HEK293 (cell line): ENCODE results near the gene ALPG.
"Not testable (repeated sequence)": the region's sequence is repeated elsewhere in the genome, so short reads cannot be mapped to it uniquely, and the experiment has no call there.

Experiments used
- SALL2 ChIP-seq: fragments of 450-650 bp; formaldehyde crosslinking; IDR thresholded peaks from 2 replicates; pipeline ENCODE4 v1.5.0; 2017; ENCODE audit warnings: missing biosample characterization, mild to moderate bottlenecking, missing genetic modification characterization, borderline replicate concordance
- SETDB1 ChIP-seq: IDR thresholded peaks from one replicate; pipeline ENCODE4 v1.6.1; 2017; ENCODE audit warnings: mild to moderate bottlenecking, low read length, moderate library complexity, mixed read lengths; ENCODE audit not compliant: insufficient read length
- ZNF169 ChIP-seq: fragments of 450-650 bp; formaldehyde crosslinking; IDR thresholded peaks from 2 replicates; pipeline ENCODE4 v1.5.1; 2016; ENCODE audit warnings: missing biosample characterization, missing genetic modification characterization
- ZNF518A ChIP-seq: fragments of 450-650 bp; formaldehyde crosslinking; conservative IDR thresholded peaks from 2 replicates; pipeline ENCODE4 v1.5.1; 2016; ENCODE audit warnings: low read depth, missing biosample characterization, missing genetic modification characterization
- TF ChIP-seq, protein P1 (sequence below): fragments of 450-650 bp; formaldehyde crosslinking; IDR thresholded peaks from 2 replicates; pipeline ENCODE4 v1.5.1; 2017; ENCODE audit warnings: missing biosample characterization, missing genetic modification characterization

GRCh38 chr2:232442431-232442830 lies 35.8 kb downstream of the ALPG start:
- not testable (repeated sequence) for TF ChIP-seq ZNF169 (tag by site-specific recombination); ZNF518A (tag by site-specific recombination); SALL2 (tag by site-specific recombination); SETDB1
- TF ChIP-seq, protein P1, sequence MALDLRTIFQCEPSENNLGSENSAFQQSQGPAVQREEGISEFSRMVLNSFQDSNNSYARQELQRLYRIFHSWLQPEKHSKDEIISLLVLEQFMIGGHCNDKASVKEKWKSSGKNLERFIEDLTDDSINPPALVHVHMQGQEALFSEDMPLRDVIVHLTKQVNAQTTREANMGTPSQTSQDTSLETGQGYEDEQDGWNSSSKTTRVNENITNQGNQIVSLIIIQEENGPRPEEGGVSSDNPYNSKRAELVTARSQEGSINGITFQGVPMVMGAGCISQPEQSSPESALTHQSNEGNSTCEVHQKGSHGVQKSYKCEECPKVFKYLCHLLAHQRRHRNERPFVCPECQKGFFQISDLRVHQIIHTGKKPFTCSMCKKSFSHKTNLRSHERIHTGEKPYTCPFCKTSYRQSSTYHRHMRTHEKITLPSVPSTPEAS (tag by site-specific recombination) = not testable (repeated sequence)
